Suppressor macrophage treated with lipopolysaccharide for 1 hour (primary cell): ENCODE results near the gene LEF1.
A peak's percentile ranks its signal among the peaks of the same experiment; 100 is the strongest.

ENCODE experiments used
- DNase-seq, 3 donors: peaks; one replicate each; pipeline ENCODE4 v3.0.0-alpha.2; 2020 to 2022

Gene LEF1

DNA sequence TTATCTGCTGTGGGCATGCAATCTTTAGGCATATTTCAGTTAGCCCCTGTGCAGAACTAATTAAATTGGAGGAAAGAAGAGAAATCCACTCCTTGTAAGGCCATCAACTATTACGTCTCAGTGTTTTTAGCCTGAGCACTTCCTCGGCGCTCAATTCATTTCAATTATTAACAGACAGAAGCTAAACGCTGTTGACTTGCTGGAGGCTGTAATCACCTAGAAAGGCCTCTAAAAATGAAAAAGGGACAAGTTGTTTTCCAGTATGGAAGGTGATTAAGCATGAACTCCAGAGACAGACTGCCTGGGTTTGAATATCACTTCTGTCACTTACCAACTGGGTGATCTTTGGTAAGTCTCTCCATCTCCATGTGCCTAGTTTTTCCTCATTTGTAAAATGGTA, 59.6 kb downstream of the LEF1 start:
- no peak for DNase-seq

DNA sequence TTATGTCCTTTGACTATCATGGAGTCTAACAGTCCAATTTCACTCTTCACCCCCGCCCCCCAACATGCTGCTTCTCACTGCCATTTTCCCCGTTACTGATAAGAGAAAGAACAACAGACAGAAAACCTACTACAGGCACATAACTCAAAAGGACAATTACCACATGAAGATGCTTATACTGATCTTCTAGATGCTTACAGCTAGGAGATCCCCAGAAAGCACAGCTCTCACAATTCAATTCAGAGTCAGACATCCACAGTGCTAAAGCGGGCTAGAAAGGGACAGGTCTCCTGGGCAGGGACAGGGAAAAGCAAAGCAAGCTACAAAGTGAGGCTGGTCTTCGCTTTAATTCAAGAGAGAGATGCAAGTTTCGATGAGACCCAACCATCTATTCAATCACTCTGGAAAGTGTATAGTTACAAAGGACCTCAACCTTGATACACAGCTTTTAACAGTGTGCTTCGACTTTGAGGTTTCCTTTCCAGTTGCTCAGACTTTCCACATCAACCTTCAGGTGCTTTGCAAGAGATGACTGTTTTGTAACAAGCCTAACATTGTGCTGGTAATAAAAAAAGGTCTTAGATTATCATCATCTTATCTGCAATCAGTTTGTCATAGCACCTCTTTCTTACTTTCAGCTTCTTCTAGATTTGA, 60.9 kb downstream of the LEF1 start:
- no peak for DNase-seq

DNA sequence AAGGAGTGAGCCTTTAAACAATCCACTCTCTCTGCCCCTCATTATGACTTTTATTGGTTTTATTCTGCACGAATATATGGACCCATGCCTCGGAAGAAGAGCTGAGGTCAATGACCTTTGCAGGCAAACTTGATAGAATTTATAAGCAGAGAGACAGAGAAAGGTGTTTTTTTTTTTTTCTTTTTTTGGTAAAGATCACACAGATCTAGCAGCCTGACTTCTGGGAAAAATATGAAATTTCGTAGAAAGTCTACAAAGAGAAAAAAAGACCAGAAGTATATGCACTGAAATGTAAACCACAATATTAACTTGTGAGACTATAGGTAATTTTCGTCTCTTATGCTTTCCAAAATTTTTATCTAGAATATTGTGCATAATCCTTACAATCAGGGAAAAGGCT, 61.6 kb downstream of the LEF1 start:
- DNase-seq, result no peak

DNA sequence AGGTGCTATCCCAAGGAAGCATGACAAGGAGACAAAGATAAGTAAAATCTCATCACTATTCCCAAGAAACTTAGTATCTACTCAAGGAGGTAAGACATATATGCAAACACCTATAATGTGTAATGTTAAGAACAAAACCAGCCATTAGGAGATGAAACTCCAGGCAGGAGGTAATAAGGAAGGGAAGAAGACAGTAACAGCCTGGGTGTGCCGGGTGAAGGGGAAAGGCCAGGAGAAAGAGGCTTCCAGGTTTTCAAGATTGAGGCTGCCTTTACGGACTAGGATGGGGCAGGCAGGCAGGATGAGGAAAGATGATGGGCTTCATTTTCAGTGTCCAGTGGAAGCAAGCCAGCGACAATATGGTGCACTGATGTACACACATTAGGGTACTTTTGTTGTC, 62.5 kb downstream of the LEF1 start:
- no peak for DNase-seq

DNA sequence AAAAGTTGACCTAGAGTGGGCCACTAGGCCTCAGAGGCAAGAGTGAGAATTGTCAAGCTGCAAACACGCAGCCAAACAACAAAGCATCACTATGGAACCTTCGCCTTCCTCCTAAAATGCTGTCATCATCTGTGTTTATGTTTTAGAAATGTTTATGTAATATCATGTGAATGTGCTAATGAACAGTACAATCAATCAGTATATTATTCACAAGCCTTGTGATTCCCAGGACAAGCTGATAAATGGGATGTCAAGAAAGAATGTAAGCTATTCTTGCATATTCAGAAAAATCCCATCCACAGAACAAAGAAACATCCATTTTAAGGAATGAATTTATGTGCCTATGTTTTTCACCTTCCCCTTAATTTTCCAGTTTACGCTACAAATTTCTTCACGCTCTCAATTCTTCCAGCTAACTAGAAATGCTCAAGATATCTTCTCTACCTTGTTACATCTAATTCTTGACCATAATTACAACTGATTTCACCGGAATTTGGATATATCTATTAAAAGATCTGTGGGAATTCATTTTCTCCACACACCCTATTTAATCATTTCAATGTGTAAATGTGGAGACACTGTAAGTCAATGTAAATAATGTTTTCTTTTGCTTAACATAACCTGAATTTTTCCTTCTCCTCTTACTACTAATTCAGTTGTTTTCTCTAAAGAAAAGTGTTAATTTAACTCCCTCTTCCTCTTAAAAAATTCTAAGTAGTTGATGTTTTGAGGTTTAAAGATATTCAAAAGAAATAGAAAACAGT, 65.5 kb downstream of the LEF1 start:
- DNase-seq, result no peak

DNA sequence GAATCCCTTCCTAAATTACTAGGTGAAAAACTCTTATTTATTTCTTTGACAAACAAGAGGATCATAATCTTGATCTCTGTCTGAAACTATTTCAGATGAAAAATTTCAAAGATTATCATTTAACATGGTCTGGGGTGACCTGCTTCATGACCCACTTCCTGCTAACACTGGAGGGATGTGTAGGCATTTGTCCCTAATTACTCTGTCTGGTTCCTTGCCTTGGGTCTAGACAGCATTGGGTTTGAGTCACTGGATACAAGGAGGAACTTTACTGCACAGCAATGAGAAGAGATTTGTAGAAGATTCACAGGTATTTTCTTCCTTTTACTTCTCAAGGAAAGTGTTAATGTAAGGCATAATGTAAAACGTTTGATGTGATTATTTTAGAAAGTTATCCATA, 67.9 kb downstream of the LEF1 start:
- no peak for DNase-seq

DNA sequence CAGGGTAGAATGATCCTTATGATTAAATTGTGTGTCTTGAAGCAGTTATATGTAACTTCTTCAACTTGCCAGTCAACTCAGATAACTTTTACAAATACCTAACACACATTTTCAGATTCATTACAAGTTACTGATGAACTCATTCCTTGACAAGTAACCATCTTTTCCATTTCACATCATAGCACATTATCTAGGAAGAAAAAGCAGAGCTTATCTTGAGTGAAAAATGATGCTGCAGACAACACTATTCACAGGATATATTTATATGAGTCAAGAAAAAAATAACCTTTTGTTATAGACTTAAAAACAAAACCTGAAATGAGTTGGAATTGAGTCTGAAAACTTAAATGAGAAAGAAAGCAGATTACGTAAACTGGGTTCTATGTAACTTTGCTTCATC, 68.9 kb downstream of the LEF1 start:
- DNase-seq, result no peak

DNA sequence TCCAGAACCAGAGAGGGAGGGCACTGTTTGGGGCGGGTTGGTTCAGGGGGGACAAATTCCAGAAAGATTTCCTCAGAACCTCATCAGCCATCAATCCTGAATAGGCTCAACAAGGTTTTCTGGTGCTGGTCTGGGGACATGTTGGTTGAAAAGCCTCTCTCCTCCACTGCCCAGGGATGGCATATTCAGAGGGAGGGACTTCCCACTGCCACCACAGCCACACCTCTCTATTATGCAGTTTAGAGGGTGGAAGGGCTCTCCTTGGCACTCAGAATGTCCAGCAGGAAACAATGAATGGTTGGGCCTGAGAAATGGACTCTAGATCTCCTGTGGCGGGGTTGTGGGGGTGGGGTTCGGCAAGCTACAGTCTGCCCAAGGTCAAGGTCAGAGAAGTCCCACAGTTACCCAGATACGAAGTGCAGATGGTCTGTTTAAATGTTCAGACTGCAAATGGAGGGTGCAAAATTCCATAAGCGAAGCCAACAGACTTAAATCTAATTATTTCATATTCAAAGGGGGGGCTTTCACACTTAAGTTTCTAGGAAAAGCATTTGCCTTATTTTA, 70.7 kb downstream of the LEF1 start:
- no peak for DNase-seq

DNA sequence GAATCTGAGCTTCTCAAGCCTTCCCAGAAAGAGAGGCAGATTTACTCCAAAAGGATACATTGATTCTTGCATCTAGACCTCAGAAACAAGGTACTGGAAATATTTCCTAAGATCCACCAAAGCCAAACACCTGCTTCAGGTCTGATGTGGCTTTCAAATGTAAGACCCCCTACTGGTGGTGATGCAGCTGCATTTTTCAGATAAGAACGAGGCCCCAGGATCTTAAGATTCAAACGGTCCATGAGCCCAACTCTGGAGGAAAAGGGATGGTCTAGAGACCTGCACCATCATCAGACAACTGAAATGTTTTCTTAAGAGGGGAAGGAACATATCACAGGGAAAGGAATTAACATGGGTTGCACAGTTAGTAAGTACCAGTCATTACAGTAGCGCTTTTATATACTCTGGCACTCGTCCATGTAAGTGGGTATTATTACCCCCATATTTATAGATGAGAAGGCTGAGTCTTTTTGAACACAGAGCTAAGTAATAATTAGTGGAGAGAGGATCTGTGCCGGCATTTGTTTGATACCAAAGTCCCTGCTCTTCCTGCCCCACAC, 73.7 kb downstream of the LEF1 start:
- DNase-seq, result no peak

DNA sequence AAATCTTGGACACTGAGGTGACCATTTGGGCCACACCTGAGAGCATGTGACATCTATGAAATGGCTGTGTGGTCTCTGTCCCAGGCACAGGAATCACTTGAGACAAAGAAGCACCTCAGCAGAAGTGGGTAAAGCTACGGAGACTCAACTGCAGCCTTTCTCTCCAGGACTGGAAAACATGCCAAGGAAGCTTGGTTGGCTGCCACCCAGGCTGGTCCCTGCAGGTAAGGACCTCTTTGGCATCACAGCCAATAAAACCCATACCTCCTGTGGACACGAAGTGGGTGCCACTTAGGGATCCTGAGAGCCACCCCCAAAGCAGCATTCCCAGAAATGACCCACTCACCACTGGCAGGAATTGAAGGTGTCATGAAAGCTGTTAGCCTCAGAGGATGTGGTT, 74.6 kb downstream of the LEF1 start:
- DNase-seq, result no peak

DNA sequence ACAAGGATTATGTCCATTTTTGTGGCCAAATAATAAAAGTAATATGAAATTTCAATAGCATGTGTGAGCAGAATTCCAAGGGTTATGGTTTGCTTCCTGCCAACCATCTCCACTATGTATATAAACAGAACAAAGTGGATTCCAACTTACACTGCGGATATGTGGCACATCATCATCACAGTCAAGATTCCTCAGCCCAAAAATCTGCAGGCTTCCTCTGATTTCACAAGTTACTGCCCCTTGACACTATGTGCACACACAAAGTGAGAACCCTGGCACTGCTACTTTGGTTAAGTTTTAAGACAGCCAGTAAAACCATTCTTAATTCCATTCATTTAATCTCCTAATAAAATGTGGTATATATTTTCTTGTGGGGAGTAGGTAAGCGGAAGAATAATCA, 76.4 kb downstream of the LEF1 start:
- no peak for DNase-seq

DNA sequence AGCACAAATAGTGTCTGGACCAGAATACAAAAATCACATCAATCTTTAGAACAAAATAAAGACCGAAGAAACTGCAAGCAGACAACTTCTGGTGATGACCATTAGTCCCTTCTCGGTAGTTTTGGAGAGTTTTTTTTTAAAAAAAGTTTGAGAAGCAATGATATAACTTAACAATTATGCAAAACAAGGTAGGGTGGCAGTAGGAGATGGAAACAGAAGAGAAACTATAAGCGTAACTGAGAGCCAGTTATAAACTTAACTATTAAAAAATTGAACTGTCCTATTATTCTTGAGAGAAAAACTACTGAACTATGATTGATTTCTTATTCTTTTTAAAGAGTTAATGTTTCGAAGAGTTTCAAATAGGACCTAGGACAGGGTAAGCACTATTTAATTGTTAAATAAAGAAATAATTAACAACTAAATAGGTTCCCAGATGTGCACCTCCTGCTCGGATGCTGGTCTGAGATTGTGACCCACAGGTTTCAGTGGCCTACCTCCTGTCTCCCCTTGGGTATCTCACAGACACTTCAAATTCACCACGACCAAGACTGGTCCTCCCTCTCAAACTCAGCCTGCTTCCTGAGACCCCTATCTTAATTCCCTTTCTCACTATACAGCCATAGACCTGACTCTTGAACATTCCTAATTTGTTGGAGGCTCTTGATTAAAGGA, 81.3 kb downstream of the LEF1 start:
- no peak for DNase-seq

DNA sequence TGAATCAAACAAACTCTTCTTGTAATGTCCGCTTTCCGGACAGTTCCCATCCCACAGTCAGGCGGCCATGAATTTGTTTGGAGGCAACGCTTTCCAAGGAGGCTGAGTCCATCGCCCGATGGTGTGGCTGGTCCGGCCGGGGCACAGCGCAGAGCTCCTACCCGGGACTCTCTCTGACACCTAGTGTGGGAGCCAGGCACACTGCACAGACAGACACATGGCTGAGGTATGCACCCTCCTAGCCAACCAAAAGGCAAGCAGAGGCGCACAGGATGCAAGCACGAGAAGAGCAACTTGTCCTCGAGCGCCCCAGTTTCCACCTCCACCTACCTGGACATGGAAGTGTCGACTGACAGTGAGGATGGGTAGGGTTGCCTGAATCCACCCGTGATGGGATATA, 87.5 kb downstream of the LEF1 start:
- DNase-seq, result no peak

DNA sequence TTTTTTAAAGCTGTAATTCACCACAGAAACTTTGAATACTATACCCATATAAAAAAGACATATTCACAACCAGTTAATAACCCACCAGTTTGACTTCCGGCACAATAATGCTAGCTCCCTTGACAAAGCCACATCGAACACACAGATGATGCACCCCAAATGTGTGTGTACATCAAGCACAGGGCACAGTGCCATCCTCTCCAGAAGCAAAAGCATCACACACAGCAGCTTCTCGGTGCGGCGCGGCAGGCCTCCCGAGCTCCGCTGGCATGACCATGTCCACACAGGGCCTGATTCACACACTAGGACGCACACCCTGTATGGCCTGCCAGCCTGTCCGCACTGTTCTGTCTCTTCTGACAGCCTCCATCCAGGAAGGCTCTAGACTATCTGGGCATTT, 88.0 kb downstream of the LEF1 start:
- DNase-seq, result no peak

DNA sequence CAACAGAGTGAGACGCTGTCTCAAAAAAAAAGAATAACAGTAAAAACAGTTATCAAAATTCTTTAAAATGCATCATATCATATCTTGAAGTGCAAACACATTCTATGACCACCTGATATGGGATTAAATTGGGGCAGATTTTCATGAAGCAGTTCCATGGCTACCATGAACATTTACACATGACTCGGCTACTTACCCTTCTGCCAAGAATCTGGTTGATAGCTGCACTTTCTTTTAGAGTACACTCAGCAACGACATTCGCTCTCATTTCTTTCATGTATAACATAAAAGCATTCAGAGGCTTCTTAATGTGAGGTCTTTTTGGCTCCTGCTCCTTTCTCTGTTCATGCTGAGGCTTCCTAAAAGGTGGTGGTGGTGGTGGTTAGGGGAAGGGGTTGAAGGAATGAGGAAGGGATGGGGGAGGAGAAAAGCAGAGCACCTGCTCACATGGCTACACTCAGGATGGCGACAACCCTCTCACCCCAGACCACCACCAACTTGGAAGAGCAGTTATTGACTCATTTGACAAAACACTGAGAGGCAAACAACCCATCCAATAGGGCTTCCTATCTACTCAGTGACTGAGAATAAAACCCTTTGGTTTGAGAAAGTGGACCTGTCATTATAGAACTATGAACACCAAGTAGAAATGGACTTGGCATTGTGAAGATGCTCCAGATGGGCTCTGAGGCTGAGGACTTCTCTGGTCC, 90.6 kb downstream of the LEF1 start:
- no peak for DNase-seq

DNA sequence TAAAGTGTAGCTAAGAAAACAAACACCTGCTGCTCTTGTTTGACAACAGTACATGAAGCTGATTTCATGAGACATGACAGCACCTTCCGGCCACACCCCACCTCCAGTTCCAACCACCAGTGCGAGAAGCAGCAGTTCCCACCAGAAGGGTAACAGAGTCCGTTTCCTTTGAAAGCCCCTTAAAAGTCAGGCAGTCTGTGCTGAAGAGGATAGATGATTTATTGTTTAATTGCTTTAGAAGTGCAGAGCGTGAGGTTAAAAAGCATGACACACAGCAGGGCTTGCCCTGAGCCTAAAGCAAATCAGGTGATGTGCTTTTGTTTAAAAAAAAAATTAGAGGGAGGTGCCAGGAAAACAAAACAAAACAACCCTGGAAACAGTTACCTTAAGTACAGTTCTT, 96.4 kb downstream of the LEF1 start:
- no peak for DNase-seq

DNA sequence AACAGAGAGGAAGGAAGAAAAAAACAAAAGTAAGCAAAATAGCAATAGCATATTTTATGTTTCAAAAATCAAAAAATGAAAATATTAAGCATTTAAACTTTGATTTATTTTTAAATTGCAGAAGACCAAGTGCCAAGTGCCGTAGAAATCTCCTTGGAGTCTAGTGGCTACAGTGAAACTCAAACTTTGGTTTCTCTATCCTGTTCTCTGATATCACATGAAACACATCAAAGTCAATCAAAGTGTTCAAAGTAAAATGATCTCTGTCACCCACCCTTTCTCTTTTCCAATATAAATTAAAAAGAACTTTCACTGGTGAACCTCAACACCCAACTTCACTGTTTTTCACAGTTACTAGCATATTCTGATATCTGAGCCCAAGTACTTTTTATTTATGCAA, 98.0 kb downstream of the LEF1 start:
- DNase-seq, result no peak

DNA sequence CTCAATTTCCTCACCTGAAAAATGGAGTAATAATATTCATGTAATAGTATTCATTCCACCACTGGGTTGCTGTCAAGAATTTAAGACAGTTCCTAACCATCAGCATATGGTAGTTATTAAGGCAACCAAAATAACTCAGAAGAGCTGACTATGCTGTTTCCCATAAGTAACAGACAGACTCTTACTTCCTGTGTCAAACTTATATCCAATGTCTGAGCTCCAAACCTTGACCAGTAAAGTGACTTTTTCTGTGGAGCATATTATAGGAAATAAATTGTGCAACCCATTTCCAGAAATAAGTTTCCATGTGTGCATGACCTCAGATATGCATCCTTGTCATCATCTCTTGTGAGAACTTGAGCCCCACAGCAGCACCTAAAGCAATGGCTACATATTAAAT, 100.3 kb downstream of the LEF1 start:
- DNase-seq, result peak in 2 of 3 donors; percentile 5 to 24

DNA sequence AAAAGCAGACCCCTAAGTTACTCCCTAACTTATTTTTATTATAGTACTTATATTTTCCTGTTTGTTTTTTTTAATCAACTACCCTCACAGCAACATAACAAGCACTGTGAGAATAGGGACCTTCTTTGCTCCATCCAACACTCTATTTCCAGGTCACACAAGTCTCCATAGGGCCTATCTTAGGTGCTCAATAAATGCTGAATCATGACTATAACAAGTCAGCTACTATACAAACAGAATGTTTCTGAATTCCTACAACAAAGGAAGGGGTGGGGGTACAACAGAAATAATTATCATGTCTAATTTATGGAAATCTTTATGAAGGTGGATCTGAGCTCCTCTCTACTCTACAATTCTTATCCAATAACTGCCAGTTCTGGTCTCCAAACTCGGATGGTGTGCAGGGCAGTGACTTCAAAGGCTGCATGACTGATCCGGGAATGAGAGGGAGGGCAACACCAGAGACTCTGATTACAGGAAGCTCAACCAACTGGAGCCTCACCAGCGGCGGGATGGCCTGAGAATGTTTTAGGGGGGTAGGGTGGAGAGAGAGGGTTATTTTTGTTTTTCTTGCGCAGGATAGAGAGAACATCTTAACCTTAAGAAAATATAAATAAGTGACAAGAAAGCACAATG, 107.9 kb downstream of the LEF1 start:
- no peak for DNase-seq

DNA sequence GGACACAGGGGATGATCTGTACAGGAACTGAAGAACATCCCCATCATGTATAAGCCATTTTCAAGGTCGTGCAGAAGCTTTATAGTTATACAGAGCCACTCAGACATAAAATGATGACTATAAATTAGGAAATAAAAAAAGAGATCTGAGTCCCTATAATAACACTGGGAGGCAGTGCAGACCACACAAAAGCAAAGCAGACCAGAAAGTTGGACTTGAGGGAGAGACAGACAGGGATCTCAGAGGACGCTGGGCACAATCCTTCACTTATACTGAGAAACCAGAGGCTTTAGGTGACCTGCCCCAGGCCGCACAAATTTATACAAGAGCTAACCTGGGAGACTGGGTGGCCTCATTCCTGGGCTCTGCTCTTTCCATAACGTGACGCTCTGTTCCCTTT, 108.6 kb downstream of the LEF1 start:
- peak in 2 of 3 donors; percentile 4 to 7 for DNase-seq

DNA sequence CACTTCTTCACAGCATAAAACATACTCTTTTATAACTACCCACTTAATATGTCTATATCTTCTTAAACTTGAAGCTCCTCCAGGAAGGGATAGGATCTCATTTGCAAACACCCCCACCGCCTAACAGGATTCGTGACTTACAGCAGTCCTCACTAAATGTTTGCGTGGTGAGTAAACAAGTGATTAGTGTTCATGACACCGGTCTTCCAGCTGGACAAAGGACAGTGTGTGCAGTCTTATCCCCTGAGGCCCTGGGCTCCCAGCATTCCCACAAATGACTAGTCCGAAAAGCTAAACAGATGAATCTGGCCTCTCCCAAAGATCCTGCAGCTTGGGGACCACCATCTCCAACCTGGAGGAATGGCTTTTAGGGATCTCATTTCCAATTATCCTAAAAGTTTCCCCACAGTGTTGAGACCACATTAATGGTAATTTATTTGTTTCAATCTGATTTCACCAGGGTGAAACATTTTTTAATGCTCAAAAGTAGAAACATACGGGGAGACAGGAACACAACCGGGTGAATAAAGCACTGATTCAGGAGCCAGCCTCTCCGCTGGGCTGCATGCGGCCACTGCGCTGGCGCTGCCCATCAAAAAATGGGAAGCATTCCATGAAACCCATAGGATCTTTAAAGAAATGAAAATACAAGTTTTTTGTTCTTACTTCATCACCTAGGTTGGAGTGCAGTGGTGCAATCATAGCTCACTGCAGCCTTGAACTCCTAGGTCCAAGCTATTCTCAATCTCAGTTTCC, 109.9 kb downstream of the LEF1 start:
- DNase-seq, result no peak

DNA sequence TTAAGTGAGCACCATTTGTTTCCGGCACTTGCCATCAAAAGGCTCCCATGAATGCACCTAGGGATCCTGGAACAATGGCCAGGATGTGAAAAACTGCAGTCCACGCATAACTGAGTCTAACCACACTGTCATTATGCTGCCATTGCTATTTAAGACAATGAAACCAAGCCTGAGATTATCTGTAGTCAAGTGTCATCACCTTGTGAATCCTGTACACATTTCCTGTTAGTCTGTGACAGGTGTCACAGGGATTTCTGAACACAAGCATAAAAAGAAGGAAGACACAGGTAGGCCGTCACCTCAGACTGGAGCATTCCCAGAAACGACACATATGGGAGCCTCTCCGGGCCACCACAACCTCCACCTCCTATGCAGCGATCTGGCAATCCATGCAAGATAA, 112.3 kb downstream of the LEF1 start:
- DNase-seq, result no peak
